Stimulated activated CD4-positive, alpha-beta T cell treated with anti-CD3 and anti-CD28 coated beads, TNF-alpha, amount 100 ng/mL, for 4 hours (primary cell): ENCODE data around the gene PDE4D.
"Not testable (repeated sequence)": the region's sequence is repeated elsewhere in the genome, so short reads cannot be mapped to it uniquely, and the experiment has no call there.

Experiments
- DNase-seq, 3 experiments: peaks; one replicate each; pipeline ENCODE4 v3.0.0-alpha.2; 2020; ENCODE audit warnings: low read depth in 3 of 3

PDE4D gene

GRCh38 chr5:59703789-59704188 lies 189.7 kb downstream of the PDE4D start:
- no peak for DNase-seq

GRCh38 chr5:59698207-59699178 lies 195.0 kb downstream of the PDE4D start:
- no peak for DNase-seq

- no peak for DNase-seq
These were observed 199.1 kb downstream of the PDE4D start for GRCh38 chr5:59694411-59694810.

GRCh38 chr5:59693492-59694309 lies 199.8 kb downstream of the PDE4D start:
- no peak for DNase-seq

GRCh38 chr5:59685793-59686192 lies 207.7 kb downstream of the PDE4D start:
- DNase-seq: no peak

GRCh38 chr5:59685191-59685530 lies 208.4 kb downstream of the PDE4D start:
- DNase-seq: no peak

GRCh38 chr5:59684388-59685190 lies 208.9 kb downstream of the PDE4D start:
- DNase-seq: no peak

GRCh38 chr5:59683311-59683710 lies 210.2 kb downstream of the PDE4D start:
- no peak for DNase-seq

GRCh38 chr5:59682542-59682941 lies 211.0 kb downstream of the PDE4D start:
- no peak for DNase-seq

- DNase-seq: no peak
These were observed 214.6 kb downstream of the PDE4D start for GRCh38 chr5:59678943-59679342.

GRCh38 chr5:59674763-59675162 lies 218.8 kb downstream of the PDE4D start:
- no peak for DNase-seq

- DNase-seq: no peak
These were observed 220.0 kb downstream of the PDE4D start for GRCh38 chr5:59673438-59674058.

- no peak for DNase-seq
These were observed 227.0 kb downstream of the PDE4D start for GRCh38 chr5:59666440-59667068.

GRCh38 chr5:59665832-59666203 lies 227.7 kb downstream of the PDE4D start:
- DNase-seq: not testable (repeated sequence)

- no peak for DNase-seq
These were observed 228.3 kb downstream of the PDE4D start for GRCh38 chr5:59665086-59665831.

GRCh38 chr5:59661954-59662615 lies 231.4 kb downstream of the PDE4D start:
- DNase-seq: no peak

- no peak for DNase-seq
These were observed 232.2 kb downstream of the PDE4D start for GRCh38 chr5:59661311-59661710.

- DNase-seq: no peak
These were observed 232.8 kb downstream of the PDE4D start for GRCh38 chr5:59660737-59661136.

GRCh38 chr5:59656351-59657254 lies 236.9 kb downstream of the PDE4D start:
- no peak for DNase-seq
